Measurements from ENCODE around the gene LINC00237.

Gene LINC00237

DNA sequence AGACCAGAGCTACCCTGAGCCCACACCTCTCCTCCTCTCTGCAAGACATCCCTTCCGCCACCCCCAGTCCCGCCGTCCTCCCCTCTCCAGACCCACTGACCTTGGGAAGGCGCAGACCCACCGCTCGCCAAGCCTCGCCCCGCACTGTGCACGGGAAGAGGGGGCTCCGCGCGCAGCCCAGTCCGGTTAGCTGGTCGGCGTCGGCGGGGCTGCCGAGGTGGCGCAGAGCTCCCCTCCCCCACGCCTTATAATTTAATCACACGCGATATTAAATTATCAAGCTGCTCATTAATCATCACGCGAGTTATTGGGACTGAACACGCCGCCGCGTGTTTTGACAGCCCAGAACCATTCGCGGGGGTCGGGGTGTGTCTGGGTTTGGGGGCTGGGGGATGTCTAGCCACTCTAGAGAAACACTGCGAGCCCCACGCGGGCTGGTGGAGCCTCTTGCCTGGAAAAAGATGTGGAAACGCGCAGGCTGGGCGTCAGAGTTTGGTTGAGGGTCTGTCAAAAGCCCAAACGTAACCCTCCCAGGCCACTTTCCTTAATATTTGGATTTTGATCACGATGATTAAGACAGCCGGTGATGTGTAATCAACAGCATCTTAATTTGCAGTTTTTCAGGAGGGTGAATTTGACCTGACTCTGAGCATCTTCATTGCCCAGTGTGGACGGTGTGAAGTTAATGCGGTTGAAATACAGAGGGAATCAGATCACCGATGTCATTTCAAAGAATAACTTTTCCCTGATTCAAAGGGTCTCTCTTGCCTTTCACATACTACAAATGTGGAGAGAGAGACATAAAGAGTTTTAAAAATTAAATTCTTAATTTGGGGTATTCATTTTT is at the start of gene LINC00237:
LINC00237 (minus strand) TSS at position 188 of the 847 bp plus-strand sequence.
- no peak for DNase-seq (ENCODE audit: low read depth)

DNA sequence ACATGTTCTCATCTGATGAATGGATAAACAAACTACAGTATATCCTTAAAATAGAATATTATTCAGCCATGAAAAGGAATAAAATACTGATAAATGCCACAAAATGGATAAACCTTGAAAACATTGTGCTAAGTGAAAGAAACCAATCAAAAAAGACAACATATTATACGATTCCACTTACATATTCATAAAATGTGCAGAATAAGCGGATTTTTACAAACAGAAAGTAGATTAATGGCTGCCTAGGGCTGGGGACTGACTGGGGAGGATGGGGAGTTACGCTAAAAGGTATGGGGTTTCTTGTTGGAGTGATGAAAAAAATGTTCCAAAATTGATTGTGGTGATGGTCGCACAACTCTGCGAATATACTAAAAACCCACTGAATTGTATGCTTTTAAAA is 49.1 kb upstream of the LINC00237 start:
- DNase-seq (ENCODE audit: low read depth) = no peak

DNA sequence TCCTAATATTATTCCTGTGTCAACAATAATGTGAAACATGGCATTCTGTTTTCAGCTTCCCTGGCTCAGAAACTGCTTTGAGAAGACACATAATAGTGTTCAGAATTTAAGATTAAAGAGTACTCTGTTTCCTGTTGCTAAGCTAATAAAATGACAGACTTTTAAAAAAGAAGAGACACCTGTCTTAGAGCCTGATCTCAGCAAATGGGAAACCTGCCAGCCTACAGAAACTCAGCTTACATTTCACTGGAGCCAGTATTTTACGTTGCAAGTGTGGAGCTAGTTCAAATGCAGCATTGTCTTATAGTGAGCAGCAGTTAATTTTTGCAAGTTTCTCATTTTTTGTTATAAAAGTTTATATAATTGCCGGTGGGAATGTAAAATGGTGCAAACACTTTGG is 48.5 kb upstream of the LINC00237 start:
- DNase-seq (ENCODE audit: low read depth) = no peak

DNA sequence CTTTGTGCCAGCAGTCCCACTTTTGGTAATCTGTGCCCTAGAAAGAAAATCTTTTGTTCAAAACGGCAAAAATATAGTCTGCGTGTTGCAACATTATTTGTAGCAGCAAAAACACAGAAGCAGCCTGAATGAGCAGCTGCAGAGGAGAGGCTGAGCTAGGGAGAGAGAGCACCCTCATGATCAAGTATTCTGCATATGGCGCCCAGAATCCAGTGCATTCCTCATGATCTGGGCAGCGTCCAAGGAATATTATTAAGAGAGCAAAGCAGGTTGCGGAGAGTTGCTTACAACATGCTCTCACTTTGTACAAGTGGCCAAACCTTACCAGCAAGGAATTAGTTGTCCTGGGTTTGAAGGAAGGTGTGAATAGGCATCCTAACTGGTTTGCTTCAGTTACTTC is 45.6 kb upstream of the LINC00237 start:
- DNase-seq (ENCODE audit: low read depth) = no peak

DNA sequence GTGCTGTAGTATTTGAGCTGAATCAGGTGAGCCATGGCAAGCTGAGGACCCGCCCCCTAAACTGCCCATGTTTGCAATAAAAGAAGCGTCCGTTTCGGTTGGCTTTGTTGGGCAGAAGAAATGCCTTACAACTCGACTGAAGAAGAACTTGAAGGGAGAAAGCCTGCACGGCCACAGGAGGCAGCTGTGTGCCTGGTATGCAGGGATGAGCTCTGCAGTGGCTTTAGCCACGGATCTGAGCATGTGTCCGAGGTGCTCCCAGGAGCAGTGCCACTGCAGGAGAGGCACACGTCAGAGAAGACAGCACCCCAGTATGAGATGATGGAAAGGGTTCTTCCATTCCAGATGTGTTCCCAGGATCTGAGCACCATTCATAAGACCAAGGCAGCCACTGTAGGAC is 43.2 kb upstream of the LINC00237 start:
- no peak for DNase-seq (ENCODE audit: low read depth)

DNA sequence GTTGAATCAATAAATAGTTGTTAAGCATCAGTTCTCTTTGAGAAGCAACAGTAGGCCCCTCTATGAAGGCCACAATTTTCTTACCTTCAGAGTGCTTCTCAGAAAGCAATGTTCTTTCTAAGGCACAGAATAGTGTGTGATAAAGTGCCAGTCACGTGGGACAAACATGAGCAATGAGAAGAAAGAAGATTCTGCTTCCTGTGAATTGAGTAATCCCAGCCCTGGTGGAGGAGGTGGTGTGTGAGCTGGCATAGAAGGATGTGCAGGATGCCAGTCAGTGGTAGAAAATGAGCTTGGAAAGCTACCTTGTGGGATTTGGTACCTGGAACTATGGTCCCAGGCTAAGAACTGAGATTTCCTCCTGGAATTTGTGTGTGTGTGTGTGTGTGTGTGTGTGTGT is 41.4 kb upstream of the LINC00237 start:
- DNase-seq (ENCODE audit: low read depth) = peak; percentile 45

DNA sequence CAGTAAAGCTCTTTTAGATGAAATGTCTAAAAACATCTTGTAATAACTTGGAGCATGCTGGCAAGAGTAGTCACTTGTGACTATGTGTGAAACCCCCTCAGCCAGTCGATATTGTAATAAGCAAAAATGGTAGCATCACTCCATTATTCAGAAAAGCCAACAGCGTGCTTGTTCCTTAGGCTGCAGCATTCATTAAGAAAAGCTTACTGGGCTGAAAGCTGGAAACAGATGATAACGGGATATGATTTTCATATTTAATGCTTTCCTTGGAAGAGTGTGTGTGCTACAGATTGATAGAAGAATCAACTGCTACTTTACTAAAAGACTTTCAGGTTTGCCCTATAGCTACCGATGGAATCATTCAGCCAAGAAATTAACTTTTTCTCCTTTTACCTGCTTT is 40.1 kb upstream of the LINC00237 start:
- no peak for DNase-seq (ENCODE audit: low read depth)

DNA sequence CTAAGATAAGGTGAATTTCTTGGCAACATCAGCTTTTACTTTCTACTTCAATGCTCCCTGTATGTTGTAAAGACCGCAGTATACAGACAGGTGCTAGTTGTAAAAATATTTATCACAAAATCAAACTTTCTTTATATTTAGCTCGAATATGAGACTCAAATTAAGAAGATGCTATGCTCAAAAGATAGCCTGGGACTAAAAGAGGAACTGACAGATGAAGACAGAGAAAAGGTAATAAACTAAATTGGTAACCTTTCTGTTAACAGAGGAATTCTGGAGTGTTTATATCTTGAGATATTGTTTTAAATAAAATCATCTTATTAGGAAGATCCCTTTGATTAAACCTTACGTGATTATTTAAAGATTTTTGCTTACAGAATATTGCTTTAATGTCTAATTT is 39.3 kb upstream of the LINC00237 start:
- no peak for DNase-seq (ENCODE audit: low read depth)

DNA sequence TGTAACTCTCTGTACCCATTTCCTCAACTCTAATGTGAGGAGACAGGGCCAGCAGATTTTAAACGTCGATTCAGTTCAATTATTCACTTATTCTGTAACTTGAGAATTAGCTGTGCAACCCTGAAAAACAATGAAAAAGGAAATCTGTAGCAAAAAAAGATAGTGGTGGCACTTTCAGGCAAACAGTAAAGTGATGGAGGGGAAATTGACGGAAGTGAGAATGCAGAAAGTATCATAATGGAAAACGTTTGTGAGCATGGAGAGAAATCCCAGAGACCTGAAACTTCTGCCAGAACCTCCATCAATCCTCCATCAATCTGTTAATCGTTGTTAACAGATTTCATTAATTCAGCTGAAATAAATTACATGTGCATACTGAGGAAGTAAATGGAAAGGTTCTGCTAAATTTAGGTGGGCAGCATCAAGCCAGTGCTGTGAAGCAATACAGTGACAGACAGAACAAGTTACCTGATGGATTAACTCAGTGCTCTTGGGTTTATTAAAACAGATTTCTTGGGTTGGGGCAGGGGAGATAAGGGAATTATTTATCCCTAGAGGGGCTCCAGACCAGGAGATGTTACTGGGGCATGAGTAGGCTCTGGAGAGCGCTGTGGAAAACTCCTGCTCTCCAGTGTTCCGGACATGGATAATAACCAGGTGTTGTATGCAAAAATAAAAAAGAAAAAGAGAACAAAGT is 37.2 kb upstream of the LINC00237 start:
- no peak for DNase-seq (ENCODE audit: low read depth)

DNA sequence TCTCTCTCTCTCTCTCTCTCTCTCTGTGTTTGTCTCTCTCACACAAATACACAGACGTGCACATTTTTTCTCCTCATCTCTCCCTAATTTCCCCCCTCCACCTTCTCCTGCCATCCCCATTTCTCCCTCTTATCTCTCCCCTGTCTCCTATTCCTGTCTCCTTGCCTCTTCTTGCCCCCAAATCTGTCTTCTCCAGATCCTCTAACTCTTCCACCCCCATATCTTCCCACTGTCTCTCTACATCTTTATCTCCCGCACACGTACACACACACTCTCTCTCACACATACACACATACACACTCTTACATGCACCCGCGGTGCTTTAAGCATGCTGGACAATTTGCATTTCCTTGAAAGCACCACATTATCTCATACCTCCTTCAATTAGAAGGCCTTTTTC is 35.7 kb upstream of the LINC00237 start:
- DNase-seq (ENCODE audit: low read depth) = no peak

DNA sequence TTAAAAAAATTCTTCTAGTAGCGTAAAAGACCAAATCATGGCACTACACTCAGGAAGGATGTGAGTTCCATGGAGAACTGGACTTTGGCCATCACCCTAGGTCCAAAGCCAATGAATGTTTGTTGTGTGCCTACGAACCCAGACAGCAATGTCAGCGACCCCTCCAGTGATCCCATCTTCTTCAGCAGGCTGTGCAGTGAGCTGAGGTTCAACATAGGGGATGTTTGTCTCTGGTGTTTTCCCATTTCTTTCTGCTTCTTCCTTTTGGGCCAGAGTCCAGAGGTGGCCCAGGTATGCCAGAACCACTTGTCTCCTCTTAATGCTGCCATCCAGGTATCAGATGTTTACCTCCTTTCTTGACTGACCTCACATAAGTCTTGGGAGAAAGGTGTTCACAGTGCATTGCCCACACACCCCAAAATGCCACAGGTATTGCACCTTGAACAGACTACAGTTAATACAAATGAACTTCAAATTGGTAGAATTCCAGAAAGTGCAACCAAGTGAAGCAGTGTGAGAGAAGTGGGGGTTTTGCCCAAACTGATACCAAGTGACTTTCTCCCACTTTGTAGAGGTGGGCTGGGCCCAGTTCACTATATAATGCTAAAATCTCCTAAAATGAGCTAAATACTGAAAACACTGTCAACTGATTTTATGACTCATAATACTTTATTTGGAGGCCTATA is 33.9 kb upstream of the LINC00237 start:
- no peak for DNase-seq (ENCODE audit: low read depth)

DNA sequence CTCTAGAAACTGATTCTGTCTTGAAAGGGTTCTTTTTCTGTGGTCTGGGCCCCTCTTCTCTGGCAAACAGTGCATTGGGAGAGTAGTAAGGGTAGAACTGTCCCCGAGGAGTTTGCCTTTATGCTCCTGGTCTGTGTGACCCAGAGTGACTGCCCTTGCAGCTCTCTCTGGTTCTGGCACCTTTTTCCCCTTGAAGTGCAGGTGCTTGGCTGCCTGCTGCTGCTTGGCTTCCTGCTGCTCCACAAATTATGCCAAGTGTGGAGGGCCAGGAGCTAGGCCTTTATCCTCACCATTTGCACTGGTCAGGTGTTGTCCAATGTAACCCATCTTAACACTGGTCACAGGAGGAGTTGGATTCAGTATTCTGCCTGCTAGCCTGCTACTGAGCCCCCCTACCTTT is 30.9 kb upstream of the LINC00237 start:
- DNase-seq (ENCODE audit: low read depth) = no peak

DNA sequence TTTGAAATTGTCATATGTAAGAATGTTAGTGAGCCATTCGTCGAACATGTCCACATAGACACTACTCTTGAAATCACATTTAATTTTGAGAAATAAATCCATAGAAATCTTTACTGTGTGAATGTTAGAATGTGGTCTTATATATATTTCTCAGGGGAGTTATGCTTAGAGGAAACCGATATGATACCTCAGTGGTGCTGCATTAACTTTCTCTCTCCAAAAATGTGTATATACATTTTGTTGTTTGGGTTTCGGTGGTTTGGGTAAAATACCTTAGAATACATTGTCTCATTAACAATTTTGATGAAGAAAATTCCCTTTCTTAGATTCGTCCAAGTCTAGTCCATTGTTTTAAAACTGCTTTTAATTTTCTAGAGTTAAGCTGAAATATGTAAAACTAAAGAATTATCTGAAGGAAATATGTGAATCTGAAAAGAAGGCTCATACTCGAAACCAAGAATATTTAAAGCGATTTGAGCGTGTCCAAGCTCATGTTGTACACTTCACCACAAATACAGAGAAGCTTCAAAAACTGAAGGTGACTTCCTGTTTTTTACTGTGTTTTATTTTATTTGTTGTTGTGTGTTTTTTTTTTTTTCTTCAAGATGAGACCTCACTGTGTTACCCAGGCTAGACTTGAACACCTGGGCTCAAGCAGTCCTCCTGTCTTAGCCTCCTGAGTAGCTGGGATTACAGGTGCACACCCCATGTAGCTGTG is 30.0 kb upstream of the LINC00237 start:
- DNase-seq (ENCODE audit: low read depth) = no peak

DNA sequence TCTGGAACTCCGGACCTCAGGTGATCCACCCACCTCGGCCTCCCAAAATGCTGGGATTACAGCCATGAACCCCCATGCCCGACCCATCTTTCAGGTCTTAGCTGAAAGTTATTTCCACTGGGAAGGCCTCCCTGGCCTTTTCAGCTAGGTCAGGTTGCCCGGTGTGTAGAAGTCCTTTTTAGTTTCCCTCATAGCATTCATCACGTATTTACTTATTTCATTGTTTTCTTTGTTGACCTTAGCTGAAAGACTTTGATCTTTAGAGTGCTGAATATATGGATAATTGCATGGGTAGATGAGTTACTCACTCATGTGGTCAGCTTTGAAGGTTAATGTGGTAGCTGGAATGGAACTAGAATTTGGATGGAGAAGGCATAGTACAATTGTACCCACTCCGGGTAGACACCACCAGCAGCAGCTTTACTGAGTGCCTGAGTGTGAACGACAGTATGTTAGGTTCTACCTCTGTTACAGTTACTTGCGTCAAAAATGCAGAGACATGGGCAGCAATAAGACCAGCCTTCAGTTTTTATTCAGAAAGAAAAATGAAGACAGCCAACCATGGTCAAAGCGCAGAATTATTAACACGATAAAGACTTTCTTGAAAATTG is 28.8 kb upstream of the LINC00237 start:
- DNase-seq (ENCODE audit: low read depth) = no peak

DNA sequence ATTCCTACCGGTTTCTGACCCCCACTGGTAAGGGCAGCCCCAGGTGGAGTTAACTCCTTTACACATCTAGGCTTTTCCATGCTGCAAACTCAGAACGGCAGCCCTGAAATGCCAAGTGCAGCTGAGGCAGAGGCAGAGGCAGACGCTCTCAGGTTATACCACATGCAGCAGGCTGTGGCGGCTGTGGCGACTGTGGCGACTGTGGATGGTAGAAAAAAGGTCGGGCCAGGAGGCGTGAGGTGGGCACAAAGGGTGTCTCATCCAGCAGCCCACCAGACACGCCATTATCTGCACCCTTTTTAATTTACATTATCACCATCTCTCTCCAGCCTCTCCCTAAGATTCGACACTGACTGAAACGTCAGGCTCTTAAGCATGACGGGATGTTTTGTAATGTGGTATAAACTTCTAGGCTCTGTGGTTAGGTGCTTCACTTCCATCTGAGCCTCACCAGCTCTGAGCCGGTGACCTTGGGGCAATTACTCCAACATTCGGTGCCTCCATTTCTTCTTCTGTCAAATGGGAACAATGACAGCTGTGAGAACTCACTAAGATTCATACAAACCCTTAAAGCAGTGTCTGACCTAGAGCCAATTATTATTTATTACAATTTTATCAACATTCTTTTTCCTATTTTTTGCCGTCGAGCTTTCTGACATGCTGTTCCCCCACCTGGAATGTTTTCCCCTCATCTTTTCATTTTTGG is 27.9 kb upstream of the LINC00237 start:
- DNase-seq (ENCODE audit: low read depth) = no peak

DNA sequence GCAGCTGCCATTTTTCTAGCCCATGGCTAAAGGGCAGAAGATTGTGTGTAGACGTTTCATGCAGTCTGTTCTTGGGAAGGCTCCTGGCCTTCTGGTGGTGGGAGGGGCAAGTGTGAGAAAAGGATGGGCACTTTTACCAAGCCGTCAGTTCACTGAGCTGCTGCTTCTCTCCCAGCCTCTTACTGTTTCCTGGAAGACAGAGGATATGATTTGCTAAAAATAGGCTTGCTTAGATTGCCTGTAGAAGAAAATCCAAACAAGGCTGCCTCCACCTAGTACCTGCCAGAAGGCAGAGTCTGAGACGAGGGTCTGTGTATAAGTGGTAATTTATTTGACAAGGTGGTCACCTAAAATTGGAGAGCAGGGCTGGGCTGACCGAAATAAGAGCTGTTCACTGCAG is 27.2 kb upstream of the LINC00237 start:
- no peak for DNase-seq (ENCODE audit: low read depth)

DNA sequence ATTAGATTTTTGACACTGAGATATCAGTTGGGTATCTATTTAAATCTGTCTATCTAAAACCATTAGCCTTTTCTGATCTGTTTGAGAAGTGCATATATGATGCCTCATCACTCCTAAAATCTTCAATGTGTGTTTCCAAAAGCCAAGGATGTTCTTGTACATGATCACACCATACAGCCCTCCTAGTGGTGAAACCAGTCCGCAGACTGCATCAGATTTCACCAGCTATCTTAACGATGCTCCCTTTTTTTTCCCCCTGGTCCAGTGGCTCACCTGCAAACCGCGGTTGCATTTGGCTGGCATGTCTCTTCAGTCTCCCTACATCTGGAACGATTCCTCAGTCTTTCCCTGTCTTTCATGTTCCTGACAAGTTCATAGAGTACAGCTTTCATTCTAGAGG is 23.7 kb upstream of the LINC00237 start:
- DNase-seq (ENCODE audit: low read depth) = no peak

DNA sequence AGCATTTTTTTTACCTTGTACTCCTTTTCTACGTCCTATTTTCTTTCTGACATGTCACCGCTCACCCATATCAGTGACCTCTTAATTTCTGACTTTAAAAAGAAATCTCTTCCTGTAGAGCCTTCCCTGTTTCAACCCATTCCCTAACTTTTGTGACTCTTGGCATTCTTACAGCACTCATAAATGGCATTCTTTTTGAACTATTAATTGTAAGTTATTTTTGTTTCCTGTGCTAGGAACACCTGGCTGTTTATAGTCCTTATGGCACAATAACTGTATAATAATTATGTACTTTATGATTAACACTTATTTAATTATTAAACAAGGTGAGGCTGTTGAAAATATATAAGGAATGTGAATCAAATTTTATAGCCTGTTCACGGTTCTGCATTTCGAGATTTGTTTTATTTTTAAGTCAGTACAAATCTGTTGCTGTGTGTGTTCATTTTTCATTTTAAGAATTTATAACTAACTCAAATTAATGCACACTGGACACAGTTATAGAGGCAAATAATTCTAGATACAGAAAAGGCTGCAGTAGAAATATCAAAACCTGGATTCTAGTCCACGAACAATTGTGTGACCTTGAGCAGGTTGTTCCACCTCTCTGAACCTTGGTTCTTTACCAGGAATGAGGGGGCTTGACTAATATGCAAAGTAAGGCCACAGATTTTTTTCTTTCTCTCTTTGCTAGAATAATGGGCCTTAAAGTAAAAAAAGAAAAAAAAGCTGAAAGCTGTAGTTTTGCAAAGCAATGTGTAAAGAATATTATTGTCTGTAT is 21.2 kb upstream of the LINC00237 start:
- no peak for DNase-seq (ENCODE audit: low read depth)

DNA sequence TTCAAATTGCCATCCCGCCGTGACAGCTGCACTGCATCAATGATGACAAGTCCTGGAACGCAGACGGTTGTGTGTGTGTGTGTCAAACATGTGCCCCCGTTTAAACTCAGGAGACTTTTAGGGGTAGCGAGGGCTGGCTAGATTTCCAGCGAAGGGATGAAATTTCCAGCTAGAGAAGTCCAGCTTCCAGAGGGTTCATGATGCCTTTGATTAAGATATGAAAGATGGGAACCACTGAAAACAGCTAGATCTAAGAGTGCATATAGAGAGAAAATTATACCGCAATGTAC is 20.4 kb upstream of the LINC00237 start:
- no peak for DNase-seq (ENCODE audit: low read depth)

DNA sequence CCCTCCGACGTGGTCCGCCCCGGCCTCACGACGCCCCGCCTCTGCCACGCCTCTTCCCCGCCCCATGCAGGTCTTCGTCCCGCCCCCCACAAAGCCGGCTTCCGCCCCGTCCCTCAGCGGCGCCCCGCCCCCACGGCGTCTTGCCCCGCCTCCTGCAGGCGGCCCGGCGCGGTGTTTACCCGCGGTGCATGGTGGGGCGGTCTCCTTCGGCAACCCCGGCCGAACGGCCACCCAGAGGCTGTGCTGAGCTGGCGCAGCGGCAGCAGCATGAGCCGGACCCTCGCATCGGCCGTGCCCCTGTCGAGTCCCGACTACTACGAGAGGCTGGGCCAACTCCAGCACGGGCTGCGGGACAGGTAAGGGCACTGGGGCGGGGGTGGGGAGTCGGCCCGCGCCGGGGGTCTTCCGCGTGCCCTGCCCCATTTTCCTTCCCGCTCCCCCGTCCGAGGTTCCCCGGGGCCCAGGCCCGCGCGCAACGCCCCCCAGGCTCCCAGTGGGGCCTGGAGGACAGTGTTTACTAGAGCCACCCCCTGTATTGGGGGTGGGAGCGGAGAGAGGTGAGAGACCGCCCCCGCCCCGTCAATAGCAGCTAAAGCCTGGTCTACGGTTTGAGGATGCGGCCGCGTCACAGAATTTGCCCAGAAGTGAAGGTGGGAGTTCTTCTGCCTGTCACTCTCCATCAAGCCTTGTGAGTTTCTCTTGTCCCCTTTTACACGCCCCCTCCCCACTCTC is 19.9 kb upstream of the LINC00237 start, which contains the start of gene KIZ:
KIZ (plus strand) TSS at position 234 of the 732 bp plus-strand sequence; CDS start at position 268, 34 bp downstream.
- peak; percentile 94 for DNase-seq (ENCODE audit: low read depth)
